Measurements from ENCODE around the gene NDUFS1. TPM values are rescaled to one million over a fixed set of nuclear protein-coding genes. Genes with fewer than 3 reads are reported as not detected.
"Not testable (repeated sequence)": the region's sequence is repeated elsewhere in the genome, so short reads cannot be mapped to it uniquely, and the experiment has no call there.

NDUFS1 gene
- total and polyA plus RNA-seq, 9 donors: 17.3 to 86.7 (median 58.3) TPM

GRCh38 chr2:206079699-206080465 lies 79.4 kb downstream of the NDUFS1 start:
- Histone ChIP-seq H3K4me3 (no peak overlapping the region), H3K36me3 (no peaks in the 10 kb centered on the region), H3K27ac (no peak overlapping the region), H3K4me1 (ENCODE audit: insufficient read depth) (peaks cover 7% of the 10 kb centered on the region), H3K9me3 (no peaks in the 10 kb centered on the region), H3K27me3 (no peaks in the 10 kb centered on the region)
- DNase-seq: no peak
- TF ChIP-seq POLR2A (IDR thresholded peaks at IDR 0.05) (no peak), CTCF (IDR thresholded peaks at IDR 0.05) (no peak), EP300 (IDR thresholded peaks at IDR 0.05) (no peak)
- 70 to 84% (median 75%) methylated on average over 9 of the region's 9 CpGs for WGBS, 3 donors
- intact Hi-C loops (cut with DNase I): no loop called here

DNA sequence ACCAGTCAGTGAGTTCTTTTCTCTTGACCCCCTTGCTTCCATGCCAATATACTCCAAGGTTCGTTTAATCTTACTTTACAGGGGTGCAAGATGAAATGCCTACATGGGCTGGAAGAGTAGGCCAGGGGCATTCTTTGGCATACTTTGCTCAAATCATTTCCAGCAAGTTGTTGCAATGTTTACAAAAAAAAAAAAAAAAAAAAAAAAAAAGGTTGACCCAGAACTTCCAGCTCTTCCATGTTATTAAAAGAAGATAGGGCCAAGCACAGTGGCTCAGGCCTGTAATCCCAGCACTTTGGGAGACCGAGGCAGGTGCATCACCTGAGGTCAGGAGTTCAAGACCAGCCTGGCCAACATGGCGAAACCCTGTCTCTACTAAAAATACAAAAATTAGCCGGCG lies 81.4 kb downstream of the NDUFS1 start:
- H3K4me3 ChIP-seq; H3K27me3 ChIP-seq; intact Hi-C loops (cut with DNase I); H3K9me3 ChIP-seq; H3K4me1 ChIP-seq (ENCODE audit: insufficient read depth); DNase-seq; H3K27ac ChIP-seq; H3K36me3 ChIP-seq: not testable (repeated sequence)
- 75 to 86% (median 79%) methylated on average over 5 of the region's 5 CpGs for WGBS, 3 donors

DNA sequence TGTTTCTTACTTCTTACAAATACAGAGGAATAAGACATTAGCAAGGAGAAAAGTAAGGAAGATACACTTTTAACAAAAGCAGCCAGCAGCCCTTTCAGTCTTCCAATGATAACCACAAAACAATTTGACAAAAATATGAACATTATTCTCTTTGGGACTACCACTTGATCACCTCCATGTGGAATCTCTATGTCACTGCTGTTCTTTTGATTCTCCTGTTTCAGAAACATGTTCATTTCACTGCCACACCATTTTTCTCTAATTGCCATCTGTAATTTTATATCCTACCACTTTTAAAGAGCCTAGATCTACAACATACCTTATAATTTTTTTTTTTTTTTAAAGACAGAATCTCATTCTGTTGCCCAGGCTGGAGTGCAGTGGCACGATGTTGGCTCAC lies 84.1 kb downstream of the NDUFS1 start:
- WGBS, 3 donors: 91 to 100% (median 93%) methylated on average over 1 of the region's 1 CpG
- DNase-seq: no peak
- H3K36me3 ChIP-seq: no peaks in the 10 kb centered on the region
- TF ChIP-seq EP300 (IDR thresholded peaks at IDR 0.05): no peak
- TF ChIP-seq POLR2A (IDR thresholded peaks at IDR 0.05): no peak
- TF ChIP-seq CTCF (IDR thresholded peaks at IDR 0.05): no peak
- peaks cover 5% of the 10 kb centered on the region for H3K4me1 ChIP-seq (ENCODE audit: insufficient read depth)
- no peak overlapping the region for H3K4me3 ChIP-seq
- no peak overlapping the region for H3K27ac ChIP-seq
- intact Hi-C loops (cut with DNase I): no loop called here
- H3K27me3 ChIP-seq: no peaks in the 10 kb centered on the region
- H3K9me3 ChIP-seq: no peaks in the 10 kb centered on the region

DNA sequence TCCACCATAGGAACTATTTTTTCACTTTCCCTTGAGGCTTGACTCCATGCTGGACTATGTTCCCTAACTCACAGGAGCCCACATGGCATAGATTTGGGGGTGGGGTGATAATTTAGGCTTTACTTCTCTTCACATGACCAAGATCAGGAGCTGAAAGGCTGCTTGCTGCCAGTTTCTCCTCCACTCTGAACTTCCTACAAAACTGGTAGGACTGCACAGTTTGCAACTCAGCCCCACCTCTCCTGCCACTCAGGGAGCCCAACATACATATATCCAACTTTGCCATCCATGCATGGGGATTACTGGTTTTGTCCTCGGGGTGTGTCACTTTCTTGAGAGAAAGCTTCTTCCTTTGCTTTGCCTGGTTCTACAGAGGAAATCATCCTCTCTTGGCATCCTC lies 87.4 kb downstream of the NDUFS1 start:
- no peak overlapping the region for H3K4me3 ChIP-seq
- intact Hi-C loops (cut with DNase I): no loop called here
- no peak overlapping the region for H3K27ac ChIP-seq
- peaks cover 1% of the 10 kb centered on the region for H3K4me1 ChIP-seq (ENCODE audit: insufficient read depth)
- DNase-seq: no peak
- H3K36me3 ChIP-seq: no peaks in the 10 kb centered on the region
- no peaks in the 10 kb centered on the region for H3K9me3 ChIP-seq
- WGBS, 3 donors: 82 to 89% (median 86%) methylated on average over 1 of the region's 1 CpG
- H3K27me3 ChIP-seq: no peaks in the 10 kb centered on the region
- TF ChIP-seq EP300 (IDR thresholded peaks at IDR 0.05) (no peak), POLR2A (IDR thresholded peaks at IDR 0.05) (no peak), CTCF (IDR thresholded peaks at IDR 0.05) (no peak)

DNA sequence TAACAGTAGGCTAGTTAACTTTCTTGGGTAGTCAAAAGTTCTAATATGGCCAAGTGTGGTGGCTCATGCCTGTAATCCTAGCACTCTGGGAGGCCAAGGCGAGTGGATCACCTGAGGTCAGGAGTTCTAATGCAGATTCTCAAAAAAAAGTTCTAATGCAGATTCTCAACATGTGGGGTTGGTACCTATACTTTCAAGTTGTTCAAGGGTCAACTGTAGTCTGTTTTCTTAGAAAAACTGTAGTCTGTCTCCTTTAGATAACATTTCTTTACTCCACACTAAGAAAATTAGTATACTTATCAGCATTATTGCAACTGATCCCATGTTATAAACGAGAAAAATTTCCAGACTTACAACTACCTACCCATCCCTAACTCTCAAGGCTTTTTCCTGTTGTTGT lies 89.8 kb downstream of the NDUFS1 start:
- intact Hi-C loops (cut with DNase I): no loop called here
- WGBS, 3 donors: 71 to 83% (median 77%) methylated on average over 2 of the region's 2 CpGs

More for the DNA sequence above, 89.8 kb downstream of the NDUFS1 start:
- Histone ChIP-seq H3K4me1 (ENCODE audit: insufficient read depth) (peaks cover 1% of the 10 kb centered on the region), H3K9me3 (no peaks in the 10 kb centered on the region), H3K27me3 (no peaks in the 10 kb centered on the region), H3K27ac (no peak overlapping the region), H3K4me3 (no peak overlapping the region), H3K36me3 (no peaks in the 10 kb centered on the region)
- TF ChIP-seq CTCF (IDR thresholded peaks at IDR 0.05) (no peak), EP300 (IDR thresholded peaks at IDR 0.05) (no peak), POLR2A (IDR thresholded peaks at IDR 0.05) (no peak)
- DNase-seq: no peak

Data from ovary (tissue), 9 donors.